PFSK-1 (cell line): ENCODE measurements around the gene BAZ1B.
A peak's percentile ranks its signal among the peaks of the same experiment; 100 is the strongest.

Experiments
- POLR2AphosphoS5 ChIP-seq: IDR thresholded peaks from 2 replicates; pipeline ENCODE4 v1.6.1; 2012; ENCODE audit warnings: low read depth, mild to moderate bottlenecking, control low read depth, low read length, moderate library complexity
- SIN3A ChIP-seq: IDR thresholded peaks from 2 replicates; pipeline ENCODE4 v1.6.1; 2012; ENCODE audit warnings: mild to moderate bottlenecking, low read length, moderate library complexity, borderline replicate concordance; ENCODE audit not compliant: insufficient read depth
- TAF1 ChIP-seq: IDR thresholded peaks from 2 replicates; pipeline ENCODE4 v1.6.1; 2012; ENCODE audit warnings: low read length, control low read depth, borderline replicate concordance; ENCODE audit not compliant: insufficient read depth
- TF ChIP-seq, protein P1 (sequence below), 2 experiments: IDR thresholded peaks; 2 replicates each; pipeline versions ENCODE4 v1.6.1 to v1.8.0; 2011 to 2012; ENCODE audit warnings: low read depth in 2 of 2, low read length in 2 of 2, control low read depth in 1 of 2, inconsistent platforms in 1 of 2, mild to moderate bottlenecking in 1 of 2, moderate library complexity in 1 of 2; ENCODE audit not compliant: insufficient read depth in 1 of 2

DNA sequence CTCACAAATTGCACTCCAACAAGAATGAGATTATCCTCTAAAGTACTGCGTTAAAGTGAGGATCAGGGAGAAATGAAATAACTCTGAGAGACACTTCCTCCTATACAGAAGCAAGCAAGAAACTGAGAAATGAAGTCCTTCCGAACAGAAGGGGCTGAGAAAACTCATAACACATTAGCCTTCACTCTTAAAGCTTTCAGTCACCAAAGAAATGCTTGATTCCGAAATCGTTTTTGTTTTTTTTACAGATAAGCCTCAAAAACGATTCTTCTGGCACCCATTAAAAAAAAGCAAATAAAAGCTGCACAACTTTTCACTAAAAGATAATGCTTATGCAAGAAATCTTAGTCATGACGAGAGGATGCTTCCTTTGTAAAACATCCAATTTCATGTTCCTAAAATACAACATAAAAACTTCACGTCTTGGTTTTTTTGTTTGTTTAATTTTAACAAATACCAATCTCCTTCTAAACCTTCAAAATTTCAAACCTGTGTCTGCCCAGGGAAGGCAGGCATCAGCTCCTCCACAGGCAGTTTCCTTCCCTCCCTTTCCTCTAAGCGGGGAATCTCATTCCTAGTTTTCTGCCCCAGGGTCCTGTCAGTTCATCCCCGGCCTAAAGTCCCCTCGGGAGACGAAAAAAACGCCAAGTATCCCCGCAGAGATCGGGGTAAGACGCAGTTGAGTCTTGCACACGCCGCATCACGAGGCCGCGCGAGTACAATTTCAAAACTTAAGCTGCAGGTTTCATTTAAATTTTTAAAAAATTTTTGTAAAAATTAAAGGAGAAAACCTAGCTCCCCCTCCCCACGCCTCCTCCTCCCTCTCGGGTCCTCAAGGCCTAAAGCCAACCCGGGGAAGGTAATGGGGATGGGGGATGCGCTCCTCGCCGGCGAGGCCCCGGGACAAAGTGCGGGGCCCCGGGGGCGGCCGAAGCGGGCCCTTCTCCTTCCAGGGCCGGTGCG, 1.1 kb downstream of the BAZ1B start:
- TF ChIP-seq, protein P1, sequence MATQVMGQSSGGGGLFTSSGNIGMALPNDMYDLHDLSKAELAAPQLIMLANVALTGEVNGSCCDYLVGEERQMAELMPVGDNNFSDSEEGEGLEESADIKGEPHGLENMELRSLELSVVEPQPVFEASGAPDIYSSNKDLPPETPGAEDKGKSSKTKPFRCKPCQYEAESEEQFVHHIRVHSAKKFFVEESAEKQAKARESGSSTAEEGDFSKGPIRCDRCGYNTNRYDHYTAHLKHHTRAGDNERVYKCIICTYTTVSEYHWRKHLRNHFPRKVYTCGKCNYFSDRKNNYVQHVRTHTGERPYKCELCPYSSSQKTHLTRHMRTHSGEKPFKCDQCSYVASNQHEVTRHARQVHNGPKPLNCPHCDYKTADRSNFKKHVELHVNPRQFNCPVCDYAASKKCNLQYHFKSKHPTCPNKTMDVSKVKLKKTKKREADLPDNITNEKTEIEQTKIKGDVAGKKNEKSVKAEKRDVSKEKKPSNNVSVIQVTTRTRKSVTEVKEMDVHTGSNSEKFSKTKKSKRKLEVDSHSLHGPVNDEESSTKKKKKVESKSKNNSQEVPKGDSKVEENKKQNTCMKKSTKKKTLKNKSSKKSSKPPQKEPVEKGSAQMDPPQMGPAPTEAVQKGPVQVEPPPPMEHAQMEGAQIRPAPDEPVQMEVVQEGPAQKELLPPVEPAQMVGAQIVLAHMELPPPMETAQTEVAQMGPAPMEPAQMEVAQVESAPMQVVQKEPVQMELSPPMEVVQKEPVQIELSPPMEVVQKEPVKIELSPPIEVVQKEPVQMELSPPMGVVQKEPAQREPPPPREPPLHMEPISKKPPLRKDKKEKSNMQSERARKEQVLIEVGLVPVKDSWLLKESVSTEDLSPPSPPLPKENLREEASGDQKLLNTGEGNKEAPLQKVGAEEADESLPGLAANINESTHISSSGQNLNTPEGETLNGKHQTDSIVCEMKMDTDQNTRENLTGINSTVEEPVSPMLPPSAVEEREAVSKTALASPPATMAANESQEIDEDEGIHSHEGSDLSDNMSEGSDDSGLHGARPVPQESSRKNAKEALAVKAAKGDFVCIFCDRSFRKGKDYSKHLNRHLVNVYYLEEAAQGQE (IDR thresholded peaks at IDR 0.05; ENCODE audit: insufficient read depth in 1 of 2, low read depth in 2 of 2, low read length in 2 of 2): no peak
- TF ChIP-seq SIN3A (peak; percentile 54; the same call in 1 of the 2 replicates), POLR2AphosphoS5 (no peak), TAF1 (no peak)
